IMR-90 (cell line): Measurements from ENCODE around the gene ILDR2. TPM values are rescaled to one million over a fixed set of nuclear protein-coding genes. Genes with fewer than 3 reads are reported as not detected.
A peak's percentile ranks its signal among the peaks of the same experiment; 100 is the strongest.

ENCODE experiments used
- ATAC-seq: fragments of 200-7000 bp; cut with Tn5 transposase; 2 replicates; pipeline ENCODE4 v1.9.1; 2020; ENCODE audit warnings: low read depth, mild to moderate bottlenecking, moderate library complexity
- BruUV-seq: library from RNA; stranded (reverse); fragments of 400-500 nt; replicated peaks from 2 replicates; lab custom pipeline; 2021; lab: Mats Ljungman, UMichigan
- CTCF ChIA-PET: fragments of 300-600 bp; formaldehyde crosslinking; extraction: SDS; loops from one replicate; lab custom pipeline; 2021; ENCODE audit warnings: antibody characterized with exemption; lab: Yijun Ruan, JAX
- POLR2A ChIA-PET: fragments of 300-600 bp; sonication (Branson Sonifier 250); formaldehyde crosslinking; loops from one replicate; lab custom pipeline; 2022; ENCODE audit warnings: antibody characterized with exemption; ENCODE audit not compliant: unreplicated experiment; lab: Charles Lee
- DNase-seq: peaks from one replicate; pipeline ENCODE4 v3.0.0; 2013
- H2AFZ ChIP-seq: replicated peaks from 2 replicates; pipeline ENCODE3; 2013; ENCODE audit warnings: low read length, mild to moderate bottlenecking; ENCODE audit not compliant: poor library complexity
- H2AK5ac ChIP-seq: 2 replicates; pipeline ENCODE4 v1.6.1; 2013; ENCODE audit warnings: low read depth, low read length, inconsistent platforms
- H2AK9ac ChIP-seq: replicated peaks from 2 replicates; pipeline ENCODE3; 2013; ENCODE audit warnings: mild to moderate bottlenecking, low read depth, low read length, moderate library complexity; ENCODE audit not compliant: poor library complexity
- H2BK120ac ChIP-seq: 2 replicates; pipeline ENCODE4 v1.6.1; 2013; ENCODE audit warnings: low read depth, low read length, inconsistent platforms
- H2BK15ac ChIP-seq: 3 replicates; pipeline ENCODE4 v1.6.1; 2013; ENCODE audit warnings: low read depth, low read length, inconsistent platforms
- H2BK20ac ChIP-seq: 2 replicates; pipeline ENCODE4 v1.6.1; 2013; ENCODE audit warnings: low read depth, mild to moderate bottlenecking, inconsistent platforms, low read length, moderate library complexity
- H2BK5ac ChIP-seq: 2 replicates; pipeline ENCODE4 v1.6.1; 2013; ENCODE audit warnings: mild to moderate bottlenecking, low read depth, low read length, inconsistent platforms; ENCODE audit not compliant: poor library complexity, severe bottlenecking
- H3K14ac ChIP-seq: replicated peaks from 2 replicates; pipeline ENCODE4 v1.6.1; 2013; ENCODE audit warnings: low read depth, low read length, inconsistent platforms
- H3K18ac ChIP-seq: 2 replicates; pipeline ENCODE4 v1.6.1; 2013; ENCODE audit warnings: low read depth, low read length, control low read depth
- H3K23ac ChIP-seq: 2 replicates; pipeline ENCODE4 v1.6.1; 2013; ENCODE audit warnings: low read depth, low read length, inconsistent platforms
- H3K27ac ChIP-seq: 2 replicates; pipeline ENCODE4 v1.5.1; 2013; ENCODE audit warnings: mild to moderate bottlenecking, control low read depth, low read length; ENCODE audit not compliant: insufficient read depth
- H3K27me3 ChIP-seq: 2 replicates; pipeline ENCODE4 v1.6.1; 2013; ENCODE audit warnings: low read length; ENCODE audit not compliant: control insufficient read depth, insufficient read depth
- H3K36me3 ChIP-seq: 2 replicates; pipeline ENCODE4 v1.6.1; 2013; ENCODE audit warnings: low read length, mixed read lengths; ENCODE audit not compliant: control insufficient read depth, insufficient read depth
- H3K4ac ChIP-seq: 2 replicates; pipeline ENCODE4 v1.6.1; 2013; ENCODE audit warnings: low read depth, low read length, inconsistent platforms
- H3K4me1 ChIP-seq: 2 replicates; pipeline ENCODE4 v1.6.1; 2013; ENCODE audit warnings: low read length, mixed read lengths; ENCODE audit not compliant: control insufficient read depth, insufficient read depth
- H3K4me2 ChIP-seq: 2 replicates; pipeline ENCODE4 v1.6.1; 2013; ENCODE audit warnings: low read depth, mild to moderate bottlenecking, control low read depth, low read length, moderate library complexity
- H3K4me3 ChIP-seq: 2 replicates; pipeline ENCODE4 v1.5.1; 2013; ENCODE audit warnings: low read depth, mild to moderate bottlenecking, control low read depth, low read length, moderate library complexity; ENCODE audit not compliant: insufficient read depth
- H3K56ac ChIP-seq: 2 replicates; pipeline ENCODE4 v1.6.1; 2013; ENCODE audit warnings: low read length, inconsistent platforms; ENCODE audit not compliant: insufficient read depth; ENCODE audit errors: extremely low read depth
- H3K79me1 ChIP-seq, 2 experiments: 2 replicates each; pipeline ENCODE4 v1.6.1; 2013; ENCODE audit warnings: low read length in 2 of 2, inconsistent platforms in 1 of 2, low read depth in 1 of 2
- H3K9ac ChIP-seq: 2 replicates; pipeline ENCODE4 v1.6.1; 2013; ENCODE audit warnings: low read depth, low read length, control low read depth
- H3K9me1 ChIP-seq: 2 replicates; pipeline ENCODE4 v1.6.1; 2013; ENCODE audit warnings: low read length, inconsistent platforms; ENCODE audit not compliant: insufficient read depth
- H3K9me3 ChIP-seq: 2 replicates; pipeline ENCODE4 v1.6.1; 2013; ENCODE audit warnings: low read length; ENCODE audit not compliant: control insufficient read depth, insufficient read depth
- H4K20me1 ChIP-seq: 2 replicates; pipeline ENCODE4 v1.6.1; 2013; ENCODE audit warnings: low read length, inconsistent platforms; ENCODE audit not compliant: insufficient read depth
- H4K5ac ChIP-seq: 2 replicates; pipeline ENCODE4 v1.6.1; 2013; ENCODE audit warnings: mild to moderate bottlenecking, low read depth, low read length, control low read depth
- H4K8ac ChIP-seq, 2 experiments: 2 replicates each; pipeline ENCODE4 v1.6.1; 2013; ENCODE audit warnings: low read depth in 2 of 2, low read length in 2 of 2, control low read depth in 1 of 2, inconsistent platforms in 1 of 2
- H4K91ac ChIP-seq: 2 replicates; pipeline ENCODE4 v1.6.1; 2013; ENCODE audit warnings: low read depth, low read length, inconsistent platforms; ENCODE audit not compliant: insufficient read depth
- MAFK ChIP-seq: IDR thresholded peaks from 2 replicates; pipeline ENCODE4 v1.6.1; 2012; ENCODE audit warnings: low read depth, low read length, improper control_type of control experiment
- MXI1 ChIP-seq: IDR thresholded peaks from 2 replicates; pipeline ENCODE4 v1.6.1; 2012; ENCODE audit warnings: low read depth, mild to moderate bottlenecking, low read length, moderate library complexity, borderline replicate concordance
- NFE2L2 ChIP-seq: fragments of 150-350 bp; IDR thresholded peaks from 2 replicates; pipeline ENCODE4 v1.6.1; 2016; ENCODE audit warnings: low read depth, mild to moderate bottlenecking, low read length
- SMC3 ChIP-seq: fragments of 150-350 bp; IDR thresholded peaks from 2 replicates; pipeline ENCODE4 v1.6.1; 2016; ENCODE audit warnings: low read depth, mild to moderate bottlenecking, antibody characterized with exemption, low read length, moderate library complexity
- WGBS, 2 experiments: methylation state at CpG; one replicate each; pipeline versions ENCODE4 v1.1.5 to v1.1.7; 2013; ENCODE audit warnings: missing lambda C conversion rate in 2 of 2; ENCODE audit not compliant: insufficient read length in 1 of 2; ENCODE audit errors: extremely low coverage in 2 of 2; 5-methylcytosine and 5-hydroxymethylcytosine counted together
- dilution Hi-C: fragments of 300-500 bp; cut with HindIII; formaldehyde crosslinking; loops from one replicate; pipeline ENCODE4 v1.14.3; 2018; ENCODE audit warnings: low sequenced_read_pairs; ENCODE audit not compliant: unreplicated experiment
- in situ Hi-C: fragments of 300-500 bp; cut with MboI; formaldehyde crosslinking; loops from 3 replicates; pipeline ENCODE4 v1.14.3; 2019; ENCODE audit warnings: low sequenced_read_pairs, inconsistent platforms, mixed read lengths
- intact Hi-C: fragments of 100-400 bp; cut with micrococcal nuclease; formaldehyde crosslinking; loops from 2 replicates; pipeline ENCODE4 v1.10.0; 2022
- polyA plus RNA-seq, 3 experiments: library from polyadenylated mRNA; depleted of rRNA; stranded (reverse); fragments of >200 nt; gene quantifications; 2 replicates each; pipeline ENCODE4 v1.2.3, GENCODE V29; 2012; ENCODE audit warnings: low replicate concordance in 1 of 3
- total RNA-seq: library from RNA; depleted of rRNA; stranded (reverse); fragments of >200 nt; gene quantifications from 2 replicates; pipeline ENCODE4 v1.2.3, GENCODE V29; 2012
- TF ChIP-seq, protein P1 (sequence below): conservative IDR thresholded peaks from 2 replicates; pipeline ENCODE4 v1.5.1; 2012; ENCODE audit warnings: mild to moderate bottlenecking, low read depth, low read length, improper control_type of control experiment

The ILDR2 gene
- total and polyA plus RNA-seq, 2 of the 4 experiments (the other 2 are of a cell fraction), result under 0.01 TPM; not detected in 1

DNA sequence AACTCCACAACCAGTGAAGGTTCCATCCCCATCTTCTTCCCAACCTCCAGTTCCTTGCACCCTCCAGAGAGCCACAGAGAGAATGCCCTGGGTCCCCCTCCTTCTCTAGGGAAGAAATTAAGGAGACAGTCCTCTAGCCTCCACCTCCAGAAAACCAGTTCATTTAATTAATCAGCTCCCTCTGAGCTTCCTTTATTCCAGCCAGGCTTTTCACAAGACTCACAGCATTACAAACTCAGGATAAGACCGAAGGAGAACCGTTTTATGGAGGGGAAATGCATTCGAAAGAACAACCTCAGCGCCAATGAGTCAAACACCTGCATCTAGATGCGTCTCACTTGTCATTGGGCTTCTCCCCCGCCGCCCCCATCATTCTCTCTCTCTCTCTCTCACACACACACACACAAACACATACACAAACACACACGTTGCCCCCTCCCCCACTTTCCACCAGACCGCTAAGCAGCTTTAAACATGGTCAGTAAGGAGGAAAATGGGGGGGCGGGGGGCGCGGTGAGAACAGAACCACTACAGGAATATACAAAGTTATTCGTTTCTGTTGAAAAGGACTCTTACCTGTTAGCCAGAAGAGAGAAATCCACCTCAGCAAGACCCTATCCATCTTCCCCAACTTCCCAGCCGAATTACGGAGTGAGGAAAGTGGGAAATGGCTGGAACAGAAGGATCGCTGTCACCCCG, 544 bp downstream of the ILDR2 start:
- WGBS, 2 experiments, result no CpG with 5 or more reads among the region's 17 CpGs
- H3K79me1 ChIP-seq, result no peaks in the 10 kb centered on the region
- ChIA-PET POLR2A (no interaction called here), CTCF (interaction anchor here (0.6 to 1.1 kb wide), 5 partner anchors 18 to 79 kb away, joined by 3 to 8 read pairs (median 4); no protein-coding TSS in a partner anchor)
- DNase-seq, result no peak
- peak overlapping the region; percentile 70 for H2AK9ac ChIP-seq
- H3K56ac ChIP-seq, result no peak overlapping the region
- no peaks in the 10 kb centered on the region for H3K36me3 ChIP-seq
- H3K9ac ChIP-seq, result no peak overlapping the region
- H3K4me2 ChIP-seq, result peak overlapping the region; percentile 87
- H4K20me1 ChIP-seq, result no peaks in the 10 kb centered on the region
- ATAC-seq, result no peak; the same call in 1 of the 2 replicates
- H2BK120ac ChIP-seq, result no peak overlapping the region
- no TSS peak for BruUV-seq
- H2AK5ac ChIP-seq, result no peak overlapping the region
- H3K18ac ChIP-seq, result no peak overlapping the region
- no peak overlapping the region for H4K8ac ChIP-seq
- H2BK15ac ChIP-seq, result no peak overlapping the region
- dilution Hi-C loops (no loop called here), in situ Hi-C loops (no loop called here), intact Hi-C loops (no loop called here)
- H3K9me3 ChIP-seq, result no peaks in the 10 kb centered on the region
- H2AFZ ChIP-seq, result peak overlapping the region; percentile 73
- no peak overlapping the region for H3K23ac ChIP-seq
- no peak overlapping the region for H3K14ac ChIP-seq
- peaks cover 39% of the 10 kb centered on the region for H3K27me3 ChIP-seq
- peak overlapping the region; percentile 74 for H3K4me3 ChIP-seq
- TF ChIP-seq NFE2L2, result no peak
- no peak for TF ChIP-seq MXI1
- no peak for TF ChIP-seq MAFK
- TF ChIP-seq SMC3, result no peak
- TF ChIP-seq, protein P1, sequence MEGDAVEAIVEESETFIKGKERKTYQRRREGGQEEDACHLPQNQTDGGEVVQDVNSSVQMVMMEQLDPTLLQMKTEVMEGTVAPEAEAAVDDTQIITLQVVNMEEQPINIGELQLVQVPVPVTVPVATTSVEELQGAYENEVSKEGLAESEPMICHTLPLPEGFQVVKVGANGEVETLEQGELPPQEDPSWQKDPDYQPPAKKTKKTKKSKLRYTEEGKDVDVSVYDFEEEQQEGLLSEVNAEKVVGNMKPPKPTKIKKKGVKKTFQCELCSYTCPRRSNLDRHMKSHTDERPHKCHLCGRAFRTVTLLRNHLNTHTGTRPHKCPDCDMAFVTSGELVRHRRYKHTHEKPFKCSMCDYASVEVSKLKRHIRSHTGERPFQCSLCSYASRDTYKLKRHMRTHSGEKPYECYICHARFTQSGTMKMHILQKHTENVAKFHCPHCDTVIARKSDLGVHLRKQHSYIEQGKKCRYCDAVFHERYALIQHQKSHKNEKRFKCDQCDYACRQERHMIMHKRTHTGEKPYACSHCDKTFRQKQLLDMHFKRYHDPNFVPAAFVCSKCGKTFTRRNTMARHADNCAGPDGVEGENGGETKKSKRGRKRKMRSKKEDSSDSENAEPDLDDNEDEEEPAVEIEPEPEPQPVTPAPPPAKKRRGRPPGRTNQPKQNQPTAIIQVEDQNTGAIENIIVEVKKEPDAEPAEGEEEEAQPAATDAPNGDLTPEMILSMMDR, result no peak
- H3K9me1 ChIP-seq, result no peaks in the 10 kb centered on the region
- no peak overlapping the region for H2BK20ac ChIP-seq
- no peak overlapping the region for H2BK5ac ChIP-seq
- H3K27ac ChIP-seq, result no peak overlapping the region
- H4K5ac ChIP-seq, result no peak overlapping the region
- H3K4ac ChIP-seq, result no peak overlapping the region
- H3K4me1 ChIP-seq, result no peaks in the 10 kb centered on the region
- no peak overlapping the region for H4K91ac ChIP-seq
